Smooth muscle cell (in vitro differentiated cells): ENCODE data around the gene TCN2. TPM values are rescaled to one million over a fixed set of nuclear protein-coding genes. Genes with fewer than 3 reads are reported as not detected.
A peak's percentile ranks its signal among the peaks of the same experiment; 100 is the strongest.

ENCODE experiments used
- DNase-seq: peaks from one replicate; lab custom pipeline; 2025; ENCODE audit not compliant: unreplicated experiment; lab: John Stamatoyannopoulos, UW
- H2AFZ ChIP-seq: fragments of 200-600 bp; sonication (generic); 2 replicates; pipeline ENCODE4 v1.6.0; 2016; ENCODE audit warnings: antibody characterized with exemption, low read depth, mild to moderate bottlenecking
- H3F3A ChIP-seq: fragments of 200-600 bp; sonication (generic); 2 replicates; pipeline ENCODE4 v1.6.0; 2017; ENCODE audit warnings: antibody characterized with exemption, low read depth
- H3K27ac ChIP-seq: fragments of 200-600 bp; sonication (generic); 2 replicates; pipeline ENCODE4 v1.5.1; 2016; ENCODE audit warnings: low read depth, mild to moderate bottlenecking
- H3K27me3 ChIP-seq: fragments of 200-600 bp; sonication (generic); 2 replicates; pipeline ENCODE4 v1.6.1; 2016; ENCODE audit warnings: low read depth, mild to moderate bottlenecking
- H3K36me3 ChIP-seq: fragments of 200-600 bp; sonication (generic); 2 replicates; pipeline ENCODE4 v1.5.1; 2016; ENCODE audit warnings: low read depth
- H3K4me1 ChIP-seq: fragments of 200-600 bp; sonication (generic); 2 replicates; pipeline ENCODE4 v1.5.1; 2016; ENCODE audit warnings: low read depth
- H3K4me2 ChIP-seq: fragments of 200-600 bp; sonication (generic); 2 replicates; pipeline ENCODE4 v1.6.0; 2016; ENCODE audit warnings: mild to moderate bottlenecking
- H3K4me3 ChIP-seq: fragments of 200-600 bp; sonication (generic); 2 replicates; pipeline ENCODE4 v1.5.1; 2016; ENCODE audit warnings: mild to moderate bottlenecking
- H3K79me2 ChIP-seq: fragments of 200-600 bp; sonication (generic); 2 replicates; pipeline ENCODE4 v1.6.0; 2016; ENCODE audit warnings: low read depth, mild to moderate bottlenecking
- H3K9ac ChIP-seq: fragments of 200-600 bp; sonication (generic); 2 replicates; pipeline ENCODE4 v1.6.0; 2016; ENCODE audit warnings: low read depth
- H3K9me3 ChIP-seq: fragments of 200-600 bp; sonication (generic); replicated peaks from 2 replicates; pipeline ENCODE4 v1.5.1; 2016; ENCODE audit warnings: low read depth
- H4K20me1 ChIP-seq: fragments of 200-600 bp; sonication (generic); 2 replicates; pipeline ENCODE4 v1.6.0; 2016; ENCODE audit warnings: low read depth
- WGBS: methylation state at CpG from one replicate; pipeline ENCODE4 v1.1.7; 2016; ENCODE audit warnings: low lambda C conversion rate; 5-methylcytosine and 5-hydroxymethylcytosine counted together
- polyA plus RNA-seq: library from polyadenylated mRNA; unstranded; fragments of >200 nt; fragmentation: Nextera tagmentation; extraction: Ambion mirVana; gene quantifications from 2 replicates; pipeline ENCODE4 v1.2.1, GENCODE V29; 2016
- total RNA-seq: library from RNA; depleted of rRNA; stranded (reverse); fragments of >200 nt; gene quantifications from 2 replicates; pipeline ENCODE4 v1.2.3, GENCODE V29; 2014
- TF ChIP-seq, protein P1 (sequence below): fragments of 200-600 bp; sonication (generic); IDR thresholded peaks from 2 replicates; pipeline ENCODE4 v1.5.1; 2017; ENCODE audit warnings: borderline replicate concordance, mild to moderate bottlenecking, antibody characterized with exemption; ENCODE audit not compliant: insufficient read depth, poor library complexity, severe bottlenecking

TCN2 gene
- total and polyA plus RNA-seq, 2 experiments from 2014 or later: 3.3 to 5.2 TPM

DNA sequence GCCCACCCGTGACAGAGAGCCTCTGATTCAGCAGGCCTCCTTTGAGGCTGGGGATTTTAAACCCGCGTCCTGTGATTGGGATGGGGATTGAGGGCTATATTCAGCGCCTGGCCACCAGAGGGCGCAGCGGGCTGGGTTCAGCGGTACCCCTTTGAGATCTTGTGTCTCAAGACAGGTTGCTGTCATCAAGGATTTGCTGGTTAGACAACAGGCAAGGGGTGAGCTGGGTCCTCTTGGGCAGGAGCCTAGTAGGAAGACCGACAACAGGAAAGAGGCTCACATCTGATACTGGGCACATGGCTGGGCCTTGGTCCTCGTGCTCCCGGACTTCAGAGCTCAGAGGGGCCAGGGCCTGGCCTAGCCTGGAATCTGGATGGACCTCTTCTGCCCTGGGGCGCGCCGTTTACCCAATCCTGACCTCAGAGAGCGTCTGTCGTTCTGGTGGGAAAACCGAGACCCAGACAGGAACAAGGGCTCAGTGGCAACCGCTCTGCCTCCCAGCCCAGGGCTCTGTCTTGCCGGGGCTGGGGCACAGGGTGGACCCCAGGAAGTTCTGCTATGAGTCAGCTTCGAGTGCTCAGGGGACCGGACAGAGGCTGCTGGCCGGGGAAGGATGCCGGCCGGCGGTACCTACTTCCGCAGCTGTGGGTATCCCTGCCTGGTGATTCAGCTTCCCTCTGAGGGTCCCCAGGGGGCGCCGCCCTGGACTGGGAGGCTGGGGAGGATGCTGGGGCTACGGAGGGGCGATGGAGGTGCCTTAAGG lies 27.7 kb downstream of the TCN2 start:
- no peaks in the 10 kb centered on the region for H4K20me1 ChIP-seq
- H2AFZ ChIP-seq: peak overlapping the region; percentile 67
- H3K9ac ChIP-seq: no peak overlapping the region
- H3K27ac ChIP-seq: peak overlapping the region; percentile 46
- peaks cover 8% of the 10 kb centered on the region for H3K4me1 ChIP-seq
- H3K4me2 ChIP-seq: peak overlapping the region; percentile 99
- no peaks in the 10 kb centered on the region for H3K9me3 ChIP-seq
- TF ChIP-seq, protein P1, sequence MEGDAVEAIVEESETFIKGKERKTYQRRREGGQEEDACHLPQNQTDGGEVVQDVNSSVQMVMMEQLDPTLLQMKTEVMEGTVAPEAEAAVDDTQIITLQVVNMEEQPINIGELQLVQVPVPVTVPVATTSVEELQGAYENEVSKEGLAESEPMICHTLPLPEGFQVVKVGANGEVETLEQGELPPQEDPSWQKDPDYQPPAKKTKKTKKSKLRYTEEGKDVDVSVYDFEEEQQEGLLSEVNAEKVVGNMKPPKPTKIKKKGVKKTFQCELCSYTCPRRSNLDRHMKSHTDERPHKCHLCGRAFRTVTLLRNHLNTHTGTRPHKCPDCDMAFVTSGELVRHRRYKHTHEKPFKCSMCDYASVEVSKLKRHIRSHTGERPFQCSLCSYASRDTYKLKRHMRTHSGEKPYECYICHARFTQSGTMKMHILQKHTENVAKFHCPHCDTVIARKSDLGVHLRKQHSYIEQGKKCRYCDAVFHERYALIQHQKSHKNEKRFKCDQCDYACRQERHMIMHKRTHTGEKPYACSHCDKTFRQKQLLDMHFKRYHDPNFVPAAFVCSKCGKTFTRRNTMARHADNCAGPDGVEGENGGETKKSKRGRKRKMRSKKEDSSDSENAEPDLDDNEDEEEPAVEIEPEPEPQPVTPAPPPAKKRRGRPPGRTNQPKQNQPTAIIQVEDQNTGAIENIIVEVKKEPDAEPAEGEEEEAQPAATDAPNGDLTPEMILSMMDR: peak; percentile 97
- no peaks in the 10 kb centered on the region for H3K36me3 ChIP-seq
- H3K4me3 ChIP-seq: peak overlapping the region; percentile 67
- no peaks in the 10 kb centered on the region for H3K79me2 ChIP-seq
- H3K27me3 ChIP-seq: no peaks in the 10 kb centered on the region
- H3F3A ChIP-seq: peaks cover 11% of the 10 kb centered on the region
- DNase-seq: peak; percentile 77
- 15% methylated on average over 29 of the region's 29 CpGs for WGBS

DNA sequence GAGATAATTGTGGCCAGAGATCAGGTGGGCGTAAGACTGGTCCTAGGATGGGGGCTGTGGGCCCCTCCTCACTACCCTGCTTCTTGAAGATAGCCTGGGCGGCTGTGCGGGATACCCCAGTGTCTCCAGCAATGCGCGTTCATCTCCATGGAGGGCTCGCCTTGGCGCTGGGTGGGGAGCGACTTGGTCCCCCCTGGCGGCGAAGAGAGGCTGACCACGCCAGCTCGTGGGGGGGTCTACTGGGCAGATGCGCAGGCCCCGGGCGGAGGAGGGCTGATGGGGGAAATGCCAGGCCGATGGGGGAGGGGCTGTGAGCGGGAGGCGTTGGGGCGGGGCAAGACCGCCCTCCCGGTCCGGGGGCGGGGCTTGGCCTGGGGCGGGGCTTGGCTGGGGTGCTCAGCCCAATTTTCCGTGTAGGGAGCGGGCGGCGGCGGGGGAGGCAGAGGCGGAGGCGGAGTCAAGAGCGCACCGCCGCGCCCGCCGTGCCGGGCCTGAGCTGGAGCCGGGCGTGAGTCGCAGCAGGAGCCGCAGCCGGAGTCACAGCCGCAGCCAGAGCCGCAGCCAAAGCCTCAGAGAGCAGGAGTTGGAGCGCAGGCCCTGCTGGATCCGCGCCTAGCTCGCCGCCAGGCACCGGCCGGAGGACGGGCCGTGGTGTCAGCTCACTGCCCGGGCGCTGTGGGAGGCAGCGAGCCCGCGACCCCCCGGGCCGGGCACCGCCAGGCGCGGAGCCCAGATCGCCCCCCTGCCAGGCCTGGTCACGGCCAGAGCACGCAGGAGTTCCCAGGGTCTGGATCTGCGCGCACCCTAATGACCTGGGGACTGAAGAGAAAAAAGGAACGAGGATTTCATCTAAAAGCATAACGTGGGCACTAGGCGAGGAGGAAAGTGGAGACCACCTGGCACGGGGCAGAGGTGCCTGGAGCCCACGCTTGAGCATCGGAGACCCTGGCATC lies 28.6 kb downstream of the TCN2 start, which contains the start of gene SLC35E4:
TSS of gene SLC35E4 (plus strand) at position 509 of the 953 bp plus-strand sequence. CDS start 670 bp downstream, outside the sequence.
- Histone ChIP-seq H3K4me3 (peak within 1 kb of the TSS; percentile 67), H3K36me3 (no peaks in the 10 kb centered on the region), H3K27ac (peak within 1 kb of the TSS; percentile 52), H3K9ac (peak within 1 kb of the TSS; percentile 66), H3K4me1 (peaks cover 8% of the 10 kb centered on the region), H3K4me2 (peak within 1 kb of the TSS; percentile 99), H4K20me1 (no peaks in the 10 kb centered on the region), H3K27me3 (no peaks in the 10 kb centered on the region), H3K79me2 (no peaks in the 10 kb centered on the region), H3K9me3 (no peaks in the 10 kb centered on the region), H2AFZ (peak within 1 kb of the TSS; percentile 97), H3F3A (peaks cover 11% of the 10 kb centered on the region)
- TF ChIP-seq, protein P1: peak; percentile 34
- 7% methylated on average over 47 of the region's 75 CpGs for WGBS
- DNase-seq: peak; percentile 91

DNA sequence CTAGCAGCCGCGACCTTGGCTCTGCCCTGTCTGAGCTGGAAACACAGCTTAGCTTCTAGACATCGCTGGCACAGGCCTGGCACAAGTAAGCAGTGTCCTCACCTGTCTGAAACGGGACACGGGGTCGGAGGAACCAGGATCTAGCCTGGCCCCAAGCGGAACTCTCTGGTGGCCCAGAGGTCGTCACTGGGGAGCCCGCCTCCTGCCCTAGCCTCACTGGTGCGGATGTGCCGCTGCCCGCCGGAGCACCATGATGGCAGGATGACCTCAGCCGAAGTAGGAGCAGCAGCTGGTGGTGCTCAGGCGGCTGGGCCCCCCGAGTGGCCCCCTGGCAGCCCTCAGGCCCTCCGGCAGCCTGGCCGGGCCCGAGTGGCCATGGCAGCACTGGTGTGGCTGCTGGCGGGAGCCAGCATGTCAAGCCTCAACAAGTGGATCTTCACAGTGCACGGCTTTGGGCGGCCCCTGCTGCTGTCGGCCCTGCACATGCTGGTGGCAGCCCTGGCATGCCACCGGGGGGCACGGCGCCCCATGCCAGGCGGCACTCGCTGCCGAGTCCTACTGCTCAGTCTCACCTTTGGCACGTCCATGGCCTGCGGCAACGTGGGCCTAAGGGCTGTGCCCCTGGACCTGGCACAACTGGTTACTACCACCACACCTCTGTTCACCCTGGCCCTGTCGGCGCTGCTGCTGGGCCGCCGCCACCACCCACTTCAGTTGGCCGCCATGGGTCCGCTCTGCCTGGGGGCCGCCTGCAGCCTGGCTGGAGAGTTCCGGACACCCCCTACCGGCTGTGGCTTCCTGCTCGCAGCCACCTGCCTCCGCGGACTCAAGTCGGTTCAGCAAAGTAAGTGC lies 29.5 kb downstream of the TCN2 start:
- peak overlapping the region; percentile 66 for H3K9ac ChIP-seq

More for the DNA sequence above, 29.5 kb downstream of the TCN2 start:
- Histone ChIP-seq H3K9me3 (no peaks in the 10 kb centered on the region), H3K4me2 (peak overlapping the region; percentile 99), H3K4me1 (peaks cover 8% of the 10 kb centered on the region), H3K27ac (no peak overlapping the region), H3F3A (peaks cover 11% of the 10 kb centered on the region), H3K79me2 (no peaks in the 10 kb centered on the region), H3K27me3 (no peaks in the 10 kb centered on the region), H3K4me3 (peak overlapping the region; percentile 67), H3K36me3 (no peaks in the 10 kb centered on the region), H4K20me1 (no peaks in the 10 kb centered on the region), H2AFZ (peak overlapping the region; percentile 97)
- TF ChIP-seq, protein P1: no peak
- no peak for DNase-seq
- 79% methylated on average over 45 of the region's 45 CpGs for WGBS
